ENCODE results near the gene LHFPL3. TPM values are rescaled to one million over a fixed set of nuclear protein-coding genes. Genes with fewer than 3 reads are reported as not detected.

Gene LHFPL3
- total RNA-seq, 1 experiment from 2014 or later, result not detected

GRCh38 chr7:104816537-104816936 lies 488.1 kb downstream of the LHFPL3 start:
- Histone ChIP-seq H2AFZ (no peak overlapping the region), H3K27me3 (ENCODE audit: insufficient read depth, low read depth) (peaks cover 80% of the 10 kb centered on the region), H3K4me2 (no peak overlapping the region), H3K9me3 (ENCODE audit: insufficient read depth, low read depth) (no peaks in the 10 kb centered on the region), H3F3A (ENCODE audit: insufficient read depth, low read depth) (no peaks in the 10 kb centered on the region), H3K4me3 (no peak overlapping the region), H4K20me1 (ENCODE audit: insufficient read depth) (no peaks in the 10 kb centered on the region), H3K79me2 (ENCODE audit: low read depth) (no peaks in the 10 kb centered on the region), H3K27ac (no peak overlapping the region), H3K36me3 (ENCODE audit: low read depth) (no peaks in the 10 kb centered on the region), H3K4me1 (replicated peaks; ENCODE audit: insufficient read depth) (no peaks in the 10 kb centered on the region), H3K9me2 (ENCODE audit: insufficient read depth) (no peaks in the 10 kb centered on the region)
- ChIA-PET POLR2A (ENCODE audit: unreplicated experiment) (no interaction called here), CTCF (interaction anchor here (0.7 kb wide), 1 partner anchor 935 kb away, joined by 12 read pairs; no protein-coding TSS in a partner anchor)
- no TSS peak for BruUV-seq (replicated peaks)
- TF ChIP-seq CTCF (conservative IDR thresholded peaks at IDR 0.05) (no peak), EZH2 (IDR thresholded peaks at IDR 0.05; ENCODE audit: low read depth) (no peak)
- intact Hi-C loops (cut with micrococcal nuclease; ENCODE audit: unreplicated experiment), result no loop called here
- no peak for DNase-seq

- H3K4me2 ChIP-seq, result no peak overlapping the region
- no peaks in the 10 kb centered on the region for H3K36me3 ChIP-seq (ENCODE audit: low read depth)
- CTCF ChIA-PET, result no interaction called here
- H3K9me3 ChIP-seq (ENCODE audit: insufficient read depth, low read depth), result no peaks in the 10 kb centered on the region
- intact Hi-C loops (cut with micrococcal nuclease; ENCODE audit: unreplicated experiment), result no loop called here
- no peak overlapping the region for H3K27ac ChIP-seq
- H3F3A ChIP-seq (ENCODE audit: insufficient read depth, low read depth), result peaks cover 5% of the 10 kb centered on the region; the same call in 1 of the 2 replicates
- no TSS peak for BruUV-seq (replicated peaks)
- no peaks in the 10 kb centered on the region for H3K9me2 ChIP-seq (ENCODE audit: insufficient read depth)
- peaks cover 69% of the 10 kb centered on the region for H3K27me3 ChIP-seq (ENCODE audit: insufficient read depth, low read depth)
- no peak overlapping the region for H2AFZ ChIP-seq
- no peak for TF ChIP-seq EZH2 (IDR thresholded peaks at IDR 0.05; ENCODE audit: low read depth)
- no peak for TF ChIP-seq CTCF (conservative IDR thresholded peaks at IDR 0.05)
- H3K4me1 ChIP-seq (replicated peaks; ENCODE audit: insufficient read depth), result no peaks in the 10 kb centered on the region
- H3K79me2 ChIP-seq (ENCODE audit: low read depth), result no peaks in the 10 kb centered on the region
- no peak overlapping the region for H3K4me3 ChIP-seq
- POLR2A ChIA-PET (ENCODE audit: unreplicated experiment), result no interaction called here
- DNase-seq, result no peak
- H4K20me1 ChIP-seq (ENCODE audit: insufficient read depth), result no peaks in the 10 kb centered on the region
Measured at GRCh38 chr7:104818961-104819880, 490.8 kb downstream of the LHFPL3 start.

GRCh38 chr7:104820836-104821535 lies 492.6 kb downstream of the LHFPL3 start:
- Histone ChIP-seq H3K9me3 (ENCODE audit: insufficient read depth, low read depth) (no peaks in the 10 kb centered on the region), H3K4me2 (no peak overlapping the region), H3K9me2 (ENCODE audit: insufficient read depth) (no peaks in the 10 kb centered on the region), H3K27me3 (ENCODE audit: insufficient read depth, low read depth) (peaks cover 52% of the 10 kb centered on the region), H2AFZ (no peak overlapping the region), H3F3A (ENCODE audit: insufficient read depth, low read depth) (peaks cover 5% of the 10 kb centered on the region; the same call in 1 of the 2 replicates), H3K79me2 (ENCODE audit: low read depth) (no peaks in the 10 kb centered on the region), H3K4me3 (no peak overlapping the region), H4K20me1 (ENCODE audit: insufficient read depth) (no peaks in the 10 kb centered on the region), H3K27ac (no peak overlapping the region), H3K4me1 (replicated peaks; ENCODE audit: insufficient read depth) (no peaks in the 10 kb centered on the region), H3K36me3 (ENCODE audit: low read depth) (no peaks in the 10 kb centered on the region)
- no TSS peak for BruUV-seq (replicated peaks)
- CTCF ChIA-PET, result no interaction called here
- no peak for TF ChIP-seq CTCF (conservative IDR thresholded peaks at IDR 0.05)
- no peak for DNase-seq
- POLR2A ChIA-PET (ENCODE audit: unreplicated experiment), result no interaction called here
- intact Hi-C loops (cut with micrococcal nuclease; ENCODE audit: unreplicated experiment), result no loop called here
